Hematopoietic multipotent progenitor cell (in vitro differentiated cells): ENCODE results near the gene KCTD21. TPM values are rescaled to one million over a fixed set of nuclear protein-coding genes. Genes with fewer than 3 reads are reported as not detected.

Source experiments
- DNase-seq, 3 donors: peaks; one replicate each; pipeline ENCODE4 v3.0.0-alpha.2; 2011 to 2015; ENCODE audit warnings: low read depth in 2 of 3, low spot score in 2 of 3
- total RNA-seq: library from RNA; depleted of rRNA; stranded (reverse); fragments of >200 nt; gene quantifications from one replicate; pipeline ENCODE4 v1.2.3, GENCODE V29; 2012

The KCTD21 gene
- total RNA-seq, 1 donor = 3.0 TPM

DNA sequence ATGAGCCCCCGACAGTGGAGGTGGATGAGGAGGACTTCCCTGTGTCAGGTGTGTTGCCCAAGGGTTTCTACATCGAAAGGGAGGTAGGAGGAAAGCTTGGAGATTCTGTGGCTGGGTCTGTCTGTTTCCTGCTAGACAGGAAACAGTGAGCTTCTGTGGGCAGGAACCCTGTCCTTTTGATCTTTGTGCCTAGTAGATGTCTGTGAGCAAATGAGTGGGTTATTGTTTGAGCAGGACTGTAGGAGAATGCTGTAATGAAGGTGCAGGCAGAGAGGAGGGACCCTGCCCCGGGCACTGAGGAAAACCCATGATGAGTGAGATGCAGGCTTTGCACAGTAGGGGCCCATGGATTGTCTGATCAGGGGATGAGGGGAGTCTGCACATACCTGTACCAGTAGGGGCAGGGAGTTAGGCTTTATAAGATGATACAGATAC is 14.3 kb upstream of the KCTD21 start:
- DNase-seq = peak; percentile 33 to 63 (median 63)

DNA sequence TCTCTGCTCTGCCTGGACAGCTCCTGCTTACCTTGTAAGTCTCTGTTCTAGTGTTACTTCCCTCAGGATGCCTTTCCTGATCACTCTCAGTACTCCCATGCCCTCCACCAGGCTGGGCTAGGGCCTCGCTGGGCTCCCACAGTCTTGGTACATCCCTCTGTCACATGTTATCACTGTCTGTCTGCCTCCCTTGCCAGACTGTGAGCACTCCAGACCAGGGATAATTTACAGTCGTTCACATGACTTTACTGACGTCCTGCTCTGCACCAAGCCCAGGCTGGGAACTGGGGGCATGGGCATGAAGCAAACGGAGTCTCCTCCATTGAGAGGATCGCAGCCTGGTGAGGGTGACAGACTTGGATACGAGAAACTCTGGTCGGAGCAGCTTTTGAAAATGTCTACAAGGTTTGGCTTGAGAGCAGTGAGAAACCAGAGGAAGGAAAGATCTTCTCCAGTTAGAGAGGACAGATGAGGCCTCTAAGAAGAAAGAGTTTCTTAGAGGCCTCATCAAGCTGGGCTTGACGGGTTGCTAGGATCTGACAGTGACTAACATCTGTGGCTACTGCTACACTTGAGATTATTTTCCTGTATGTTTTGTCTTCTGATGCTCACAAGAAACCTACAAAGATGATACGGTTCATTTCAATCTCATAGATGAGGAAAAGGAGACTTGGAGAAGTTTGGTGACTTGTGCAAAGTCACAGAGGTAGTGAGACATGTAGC is 12.8 kb upstream of the KCTD21 start:
- no peak for DNase-seq

DNA sequence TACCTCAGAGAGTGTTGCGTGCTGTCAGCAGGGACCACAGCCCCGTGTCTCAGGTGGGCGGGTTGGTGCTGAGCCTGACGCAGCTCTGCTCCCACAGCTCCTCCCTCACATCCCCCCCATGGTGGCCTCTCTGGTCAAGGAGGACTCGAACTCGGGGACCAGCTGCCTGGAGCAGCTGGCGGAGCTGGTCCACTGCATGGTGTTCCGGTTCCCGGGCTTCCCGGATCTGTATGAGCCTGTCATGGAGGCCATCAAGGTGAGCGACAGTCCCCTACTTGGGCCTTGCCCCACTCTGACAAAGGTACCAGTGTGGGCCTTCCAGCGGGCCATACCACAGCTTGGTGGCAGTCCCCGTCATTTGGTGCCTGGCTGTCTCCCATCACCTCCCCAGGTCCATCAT is 12.1 kb upstream of the KCTD21 start:
- no peak for DNase-seq

DNA sequence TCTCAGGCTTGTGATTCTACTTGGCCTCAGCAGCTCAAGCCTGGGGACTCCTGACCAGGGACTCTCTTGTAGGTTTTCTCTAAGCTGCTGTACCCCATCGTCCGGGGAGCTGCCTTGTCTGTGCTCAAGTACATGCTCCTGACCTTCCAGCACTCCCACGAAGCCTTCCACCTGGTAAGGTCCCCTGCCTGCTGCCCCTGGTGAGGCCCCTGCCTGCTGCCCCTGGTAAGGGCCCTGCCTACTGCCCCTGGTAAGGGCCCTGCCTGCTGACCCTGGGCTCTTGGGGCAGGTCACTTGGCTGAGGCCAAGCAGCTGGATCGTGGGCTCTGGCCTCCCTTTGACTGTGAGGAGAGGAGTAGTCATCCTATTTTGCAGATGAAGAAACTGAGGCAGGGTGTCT is 11.6 kb upstream of the KCTD21 start:
- DNase-seq = no peak

DNA sequence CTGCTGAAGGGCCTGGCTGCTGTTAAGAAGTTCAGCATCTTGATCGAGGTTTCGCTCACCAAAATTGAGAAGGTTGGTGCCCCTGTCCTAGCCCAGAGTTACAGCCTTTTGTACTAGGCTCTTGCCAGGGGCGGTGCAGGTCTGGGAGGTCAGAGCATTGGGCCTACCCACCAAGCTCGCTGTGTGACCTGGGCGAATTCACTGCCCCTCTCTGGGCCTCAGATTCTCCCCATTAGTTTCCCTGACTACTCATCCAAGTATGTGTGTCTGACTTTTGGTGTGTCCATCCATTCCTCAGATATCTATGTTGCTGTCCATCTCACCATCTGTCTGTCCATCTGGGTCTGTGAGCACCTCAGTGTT is 11.2 kb upstream of the KCTD21 start:
- DNase-seq = no peak

DNA sequence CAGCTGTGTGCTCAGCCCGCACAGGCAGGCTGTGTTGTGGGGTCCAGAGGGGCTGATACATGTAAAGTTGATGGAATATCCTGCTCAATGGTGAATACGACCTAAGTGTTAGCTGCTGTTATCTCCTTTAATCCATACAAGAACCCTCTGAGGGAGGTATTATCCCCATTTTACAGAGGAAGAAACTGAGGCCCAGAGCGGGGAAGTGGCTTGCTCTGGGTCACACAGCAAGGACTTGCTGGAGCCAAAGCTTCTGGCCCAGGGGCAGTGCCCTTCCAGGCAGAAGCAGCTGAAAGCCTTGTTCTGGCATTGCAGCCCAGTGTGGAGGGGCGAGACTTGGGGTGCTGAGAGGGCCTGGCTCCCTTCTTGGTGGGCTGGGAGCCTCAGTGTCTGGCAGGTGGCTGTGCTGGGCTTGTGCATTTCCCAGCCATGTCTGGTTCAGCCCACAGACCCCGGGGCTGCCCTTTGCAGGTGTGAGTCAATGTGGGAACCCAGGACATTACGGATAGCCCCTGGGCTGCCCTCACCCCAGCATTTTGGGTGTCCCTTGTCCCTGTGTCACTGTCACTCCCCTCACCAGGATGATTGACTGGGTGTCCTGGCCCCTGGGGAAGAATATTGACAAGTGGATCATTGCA is 10.7 kb upstream of the KCTD21 start:
- no peak for DNase-seq

DNA sequence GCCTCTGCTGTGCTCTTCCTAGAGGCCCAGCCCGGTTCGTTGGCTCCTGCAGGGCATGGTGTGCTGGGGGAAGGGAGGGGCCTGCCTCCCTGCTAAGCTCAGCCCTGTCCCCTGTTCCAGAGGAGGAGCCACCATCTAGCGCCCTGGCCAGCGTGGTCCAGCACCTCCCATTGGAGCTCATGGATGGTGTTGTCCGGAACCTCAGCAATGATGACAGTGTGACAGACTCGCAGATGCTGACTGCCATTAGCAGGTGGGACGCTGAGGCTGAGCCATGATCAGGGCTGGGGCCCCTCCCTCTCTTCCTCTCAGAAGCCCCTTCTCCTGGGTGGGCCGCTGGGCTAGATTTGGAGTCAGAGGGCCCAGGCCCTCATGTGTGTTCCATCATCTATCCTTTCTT is 9.4 kb upstream of the KCTD21 start:
- DNase-seq = no peak

DNA sequence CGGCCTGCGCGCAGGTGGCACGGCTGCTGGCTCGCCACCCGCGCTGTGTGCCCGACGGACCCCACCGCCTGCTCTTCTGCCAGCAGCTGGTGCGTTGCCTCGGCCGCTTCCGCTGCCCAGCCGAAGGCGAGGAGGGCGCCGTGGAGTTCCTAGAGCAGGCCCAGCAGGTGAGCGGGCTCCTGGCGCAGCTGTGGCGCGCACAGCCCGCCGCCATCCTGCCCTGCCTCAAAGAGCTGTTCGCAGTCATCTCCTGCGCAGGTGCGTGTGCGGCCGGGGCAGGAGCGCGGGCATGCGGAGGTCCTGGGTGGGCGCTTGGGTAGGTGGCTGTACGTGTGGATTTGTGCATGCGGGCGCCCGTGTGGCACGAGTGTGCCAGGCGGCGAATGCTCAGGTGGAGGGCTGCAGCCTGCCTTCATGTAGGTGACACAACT is 8.2 kb upstream of the KCTD21 start:
- DNase-seq = no peak

DNA sequence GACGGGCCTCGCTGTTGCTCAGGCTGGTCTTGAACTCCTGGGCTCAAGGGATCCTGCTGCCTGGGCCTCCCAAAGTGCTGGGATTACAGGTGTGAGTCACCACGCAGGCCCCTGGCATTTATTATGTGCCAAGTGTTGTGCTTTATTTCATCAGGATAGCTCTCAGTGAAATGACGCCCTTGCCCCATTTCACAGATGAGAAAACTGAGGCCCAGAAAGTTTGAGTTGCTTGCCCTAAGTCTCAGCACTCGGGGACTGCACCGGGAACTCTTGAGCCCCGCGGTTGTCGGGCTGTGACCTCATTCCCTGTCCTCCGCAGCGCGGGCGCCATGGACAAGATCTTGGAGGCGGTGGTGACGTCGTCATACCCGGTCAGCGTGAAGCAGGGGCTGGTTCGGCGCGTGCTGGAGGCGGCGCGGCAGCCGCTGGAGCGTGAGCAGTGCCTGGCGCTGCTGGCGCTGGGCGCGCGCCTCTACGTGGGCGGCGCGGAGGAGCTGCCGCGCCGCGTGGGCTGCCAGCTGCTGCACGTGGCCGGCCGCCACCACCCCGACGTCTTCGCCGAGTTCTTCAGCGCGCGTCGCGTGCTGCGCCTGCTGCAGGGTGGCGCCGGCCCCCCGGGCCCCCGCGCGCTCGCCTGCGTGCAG is 7.6 kb upstream of the KCTD21 start:
- DNase-seq = no peak

DNA sequence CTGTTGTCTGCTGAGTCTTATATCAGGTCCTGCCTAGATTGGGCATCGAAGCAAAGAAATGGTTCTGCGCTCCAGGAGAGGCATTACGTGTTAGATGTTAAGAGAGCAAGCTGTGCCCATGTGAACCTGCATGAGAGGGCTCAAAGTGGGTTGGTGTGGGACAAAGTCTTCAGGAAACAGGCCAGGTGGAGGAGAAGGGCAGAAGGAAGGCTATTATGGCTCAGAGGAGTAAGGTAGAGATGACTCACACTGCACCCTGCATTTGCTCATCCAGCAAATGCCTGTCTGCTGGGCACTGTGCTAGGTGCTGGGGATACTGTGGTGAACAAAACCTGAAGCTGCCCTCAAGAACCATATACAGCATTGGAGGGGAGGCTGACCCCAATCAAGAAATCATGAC is 6.1 kb upstream of the KCTD21 start:
- DNase-seq = no peak

DNA sequence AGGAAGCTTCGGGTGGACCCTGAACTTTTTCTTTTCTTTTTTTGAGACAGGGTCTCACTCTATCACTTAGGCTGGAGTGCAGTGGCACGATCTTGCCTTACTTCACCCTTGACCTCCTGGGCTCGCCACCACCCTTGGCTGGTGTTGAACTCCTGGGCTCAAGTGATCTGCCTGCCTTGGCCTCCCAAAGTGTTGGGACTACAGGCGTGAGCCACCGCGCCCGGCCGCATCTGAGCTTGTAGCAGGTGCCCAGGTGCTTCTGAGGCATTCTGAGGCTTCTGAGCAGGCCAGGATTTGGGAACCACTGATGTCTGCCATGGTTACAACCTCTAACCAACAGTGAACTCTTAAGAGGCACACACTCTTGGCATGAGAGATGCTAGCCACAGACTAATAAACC is 5.4 kb upstream of the KCTD21 start:
- DNase-seq = no peak

DNA sequence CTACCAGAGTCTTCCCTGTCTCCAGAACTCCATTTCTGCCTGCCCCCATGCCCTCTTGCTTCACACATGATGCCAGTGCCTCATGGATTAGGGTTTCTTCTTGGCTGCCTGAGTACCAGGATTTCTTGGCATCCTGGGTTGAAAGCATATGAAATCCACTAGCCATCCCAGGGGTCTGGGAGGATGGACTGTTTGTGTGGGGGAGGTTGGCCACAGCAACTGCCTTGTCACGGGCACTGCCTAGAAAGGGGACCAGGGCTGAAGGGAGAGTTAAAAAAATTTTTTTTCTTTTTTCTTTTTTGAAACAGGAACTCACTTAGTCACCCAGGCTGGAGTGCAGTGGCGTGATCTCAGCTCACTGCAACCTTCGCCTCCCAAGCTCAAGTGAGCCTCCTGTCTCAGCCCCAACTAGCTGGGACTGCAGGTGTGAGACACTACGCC is 4.5 kb upstream of the KCTD21 start:
- no peak for DNase-seq

DNA sequence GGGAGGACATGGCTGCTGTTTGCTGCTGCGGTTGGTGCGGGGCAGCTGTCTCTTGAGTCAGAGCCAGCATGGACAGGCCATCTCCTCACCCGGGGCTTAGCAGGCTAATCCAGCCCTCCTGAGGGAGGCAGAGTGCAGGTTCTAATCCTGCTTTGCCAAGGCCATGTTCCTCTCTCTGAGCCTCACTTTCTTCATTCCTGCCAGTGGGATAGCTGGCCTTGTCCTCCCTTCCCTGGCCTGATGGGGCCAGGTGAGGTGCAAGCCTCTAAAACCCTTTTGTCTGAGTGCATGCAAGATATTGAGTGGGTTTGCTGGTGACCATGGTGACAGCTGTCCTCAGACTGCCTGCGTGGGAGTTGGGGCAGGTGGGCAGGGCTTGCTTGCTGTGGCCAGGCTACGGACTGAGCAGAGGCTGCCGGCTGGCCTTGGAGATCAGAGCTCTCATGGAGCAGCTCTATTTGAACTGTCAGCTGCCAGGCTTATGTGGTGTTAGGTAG is 3.8 kb upstream of the KCTD21 start:
- no peak for DNase-seq

DNA sequence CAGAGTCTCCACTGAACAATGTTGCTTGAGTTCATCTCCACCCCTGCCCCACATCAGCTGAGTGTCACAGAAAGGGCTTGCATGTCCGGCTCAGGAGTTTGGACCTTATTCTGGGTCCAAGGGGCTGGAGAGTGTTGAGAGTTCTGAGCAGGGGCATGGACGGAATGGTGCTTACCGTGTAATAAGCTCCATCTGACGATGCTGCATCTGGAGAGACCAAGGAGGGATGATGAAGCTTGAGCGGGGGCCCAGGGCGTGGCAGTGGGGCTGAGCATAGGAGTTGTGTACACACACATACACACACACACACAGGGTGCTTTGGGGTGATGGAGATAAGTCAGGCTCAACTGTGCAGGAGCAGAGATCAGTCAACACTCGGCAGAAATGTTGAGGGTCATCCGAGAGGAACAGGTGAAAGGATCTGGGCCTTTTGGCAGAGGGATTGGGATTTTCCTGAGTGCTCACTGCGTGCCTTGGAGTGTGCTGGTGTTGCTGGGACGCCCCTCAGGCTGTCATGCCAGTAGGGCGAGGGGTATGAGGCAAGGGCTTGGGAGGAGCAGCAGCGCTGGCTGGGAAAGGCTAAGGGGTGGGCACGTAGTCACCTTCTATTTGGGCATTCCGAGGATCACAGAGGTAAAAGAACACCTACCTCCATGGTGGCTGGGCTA is 2.6 kb upstream of the KCTD21 start:
- DNase-seq = no peak

DNA sequence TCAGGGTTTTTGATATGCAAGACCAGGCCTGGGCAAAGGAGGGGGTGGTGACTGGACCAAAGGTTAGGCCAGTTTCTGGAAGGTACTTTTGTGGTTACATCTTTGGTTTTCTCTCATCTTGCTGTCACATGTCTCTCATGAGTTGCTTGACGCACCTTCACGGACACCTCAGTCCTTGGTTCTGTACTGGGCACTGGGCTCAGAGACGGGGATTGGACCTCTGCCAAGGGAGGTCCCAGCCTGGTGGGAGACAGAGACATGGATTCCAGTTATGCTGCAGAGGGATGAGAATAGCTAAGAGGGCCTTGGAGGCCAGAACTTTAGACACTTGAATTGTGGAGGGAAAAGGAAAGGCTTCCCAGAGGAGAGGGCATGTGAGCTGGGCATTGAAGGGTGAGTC is 1.9 kb upstream of the KCTD21 start:
- DNase-seq = no peak

DNA sequence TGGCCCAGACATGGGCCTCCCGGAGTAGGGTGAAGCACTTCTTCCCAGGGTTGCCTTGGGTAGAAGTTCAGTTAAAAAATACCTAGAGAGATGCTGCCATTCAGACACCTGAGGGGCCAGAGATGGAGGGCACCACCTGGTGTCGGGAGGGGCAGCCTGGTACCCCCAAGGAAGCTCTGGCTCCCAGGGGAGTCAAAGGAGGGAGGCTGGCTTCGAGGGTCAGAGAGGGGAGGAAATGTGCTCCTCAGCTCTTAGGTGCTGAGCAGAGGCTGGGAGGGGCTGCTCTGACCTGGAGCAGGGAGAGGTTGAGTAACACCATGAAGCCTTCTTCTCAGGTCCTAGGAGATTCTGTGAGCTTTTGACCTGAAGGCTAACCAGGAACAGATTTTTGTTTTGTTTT is 1.4 kb upstream of the KCTD21 start:
- no peak for DNase-seq

DNA sequence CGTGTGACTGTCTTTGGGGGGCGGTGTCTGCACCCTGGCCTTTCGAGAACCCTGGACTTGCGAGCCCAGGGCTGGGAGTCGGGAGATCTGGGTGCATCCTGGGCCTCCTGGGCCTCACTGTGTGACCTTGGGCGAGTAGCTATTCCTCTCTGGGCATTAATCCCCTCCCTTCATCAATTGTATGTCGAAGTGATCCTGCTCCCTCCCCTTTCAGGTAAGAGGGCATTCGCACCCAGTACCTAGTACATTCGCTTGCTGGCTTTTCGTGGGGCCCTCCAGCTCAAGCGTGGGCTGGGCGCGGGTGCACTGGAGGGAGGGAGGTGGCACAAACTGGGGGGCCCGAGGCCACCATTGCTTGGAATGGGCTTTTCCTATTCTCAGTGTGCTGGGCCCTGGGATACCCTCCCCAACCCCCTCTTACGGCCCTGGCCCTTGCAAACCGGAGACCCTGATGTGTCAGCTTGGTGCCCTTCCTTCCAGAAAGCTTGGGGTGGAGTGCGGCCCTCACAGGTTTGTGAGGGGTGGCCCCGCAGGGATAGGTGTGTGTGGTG is 823 bp upstream of the KCTD21 start:
- DNase-seq = no peak

DNA sequence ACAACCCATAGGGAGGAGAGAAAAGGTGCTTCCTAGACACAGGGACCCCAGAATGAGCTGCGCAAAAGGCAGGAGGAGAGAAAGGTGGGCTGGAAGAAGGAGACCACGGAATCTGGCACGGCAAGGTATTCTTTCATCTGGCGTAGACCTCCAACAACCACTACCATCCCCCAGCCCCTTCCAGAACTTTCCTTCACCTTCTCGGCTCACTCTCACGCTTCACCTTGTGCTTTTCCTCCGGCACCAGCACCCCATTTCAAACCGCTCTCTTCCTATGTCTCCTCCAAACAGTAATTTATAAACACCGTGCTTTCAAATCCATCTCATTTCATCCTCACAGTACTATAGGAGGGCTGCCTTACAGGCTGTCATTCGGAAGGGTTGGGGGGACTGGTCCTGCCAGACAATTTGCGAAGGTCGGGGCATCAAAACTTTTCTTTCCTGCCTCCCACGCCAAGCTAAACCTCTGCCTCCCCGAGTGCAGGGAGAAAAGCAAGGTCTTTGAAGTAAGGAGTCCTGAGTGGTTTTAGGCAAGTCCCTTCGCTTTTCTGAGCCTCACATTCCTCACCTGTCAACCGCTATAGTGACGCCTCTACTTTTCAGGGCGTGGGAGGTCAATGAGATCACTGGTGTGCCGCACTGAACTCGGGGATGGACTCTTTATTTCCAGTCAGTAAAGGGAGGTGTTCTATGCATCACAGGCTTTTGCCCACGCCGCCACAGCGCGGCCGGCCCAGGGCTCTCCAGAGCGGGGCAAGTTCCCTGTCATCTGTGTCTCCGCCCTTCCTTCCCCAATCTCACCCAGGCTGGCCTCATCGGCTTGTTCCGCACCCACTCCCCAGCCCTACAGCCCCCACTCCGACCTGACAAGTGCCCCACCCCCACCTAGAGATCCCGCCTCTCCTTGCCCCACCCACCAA is 800 bp downstream of the KCTD21 start:
- DNase-seq = peak in 1 of 3 donors; percentile 94

DNA sequence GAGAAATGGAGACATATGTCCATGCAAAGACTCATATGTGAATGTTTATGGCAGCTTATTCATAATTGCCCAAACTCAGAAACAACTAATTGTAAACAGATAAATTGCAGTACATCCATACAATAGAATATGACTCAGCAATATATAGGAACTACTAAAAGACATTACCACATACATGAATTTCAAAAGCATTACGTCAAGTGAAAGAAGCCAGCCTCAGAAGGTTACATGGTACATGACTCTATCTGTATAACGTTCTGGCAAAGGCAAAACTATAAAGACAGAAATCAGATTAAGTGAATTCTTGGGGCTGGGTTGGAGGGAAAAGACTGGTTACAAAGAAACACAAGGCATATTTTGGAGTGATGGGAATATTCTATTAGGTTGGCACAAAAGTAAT is 7.2 kb downstream of the KCTD21 start:
- no peak for DNase-seq

DNA sequence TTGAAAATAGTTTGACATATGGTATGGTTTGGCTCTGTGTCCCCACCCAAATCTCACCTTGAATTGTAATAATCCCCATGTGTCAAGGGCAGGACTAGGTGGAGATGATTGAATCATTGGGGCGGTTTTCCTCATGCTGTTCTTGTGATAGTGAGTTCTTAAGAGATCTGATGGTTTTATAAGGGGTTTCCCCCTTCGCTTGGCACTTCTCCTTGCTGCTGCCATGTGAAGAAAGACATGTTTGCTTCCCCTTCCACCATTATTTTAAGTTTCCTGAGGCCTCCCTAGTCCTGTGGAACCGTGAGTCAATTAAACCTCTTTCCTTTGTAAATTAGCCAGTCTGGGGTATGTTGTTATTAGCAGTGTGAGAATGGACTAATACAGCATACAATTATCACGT is 7.7 kb downstream of the KCTD21 start:
- no peak for DNase-seq
